ENCODE data around the gene DUT.

Gene DUT

GRCh38 chr15:48289628-48290027 lies 41.6 kb upstream of the DUT start:
- POLR2A ChIA-PET, result no interaction called here
- CTCF ChIA-PET, result no interaction called here
- no peak for DNase-seq (ENCODE audit: extremely low spot score)
- TF ChIP-seq FOXK2 (IDR thresholded peaks at IDR 0.05) (no peak), FOXA1 (IDR thresholded peaks at IDR 0.05) (no peak), ARNT (IDR thresholded peaks at IDR 0.05) (no peak), PKNOX1 (IDR thresholded peaks at IDR 0.05) (no peak), SP1 (IDR thresholded peaks at IDR 0.05) (no peak), ZNF384 (IDR thresholded peaks at IDR 0.05) (no peak), TARDBP (IDR thresholded peaks at IDR 0.05) (no peak), BHLHE40 (IDR thresholded peaks at IDR 0.05; ENCODE audit: borderline replicate concordance) (no peak), ELF4 (IDR thresholded peaks at IDR 0.05) (no peak), HDGF (IDR thresholded peaks at IDR 0.05; ENCODE audit: borderline replicate concordance) (no peak)

- TF ChIP-seq BHLHE40 (IDR thresholded peaks at IDR 0.05; ENCODE audit: borderline replicate concordance) (no peak), SP1 (IDR thresholded peaks at IDR 0.05) (no peak), FOXM1 (IDR thresholded peaks at IDR 0.05; ENCODE audit: borderline replicate concordance) (no peak), FOXK2 (IDR thresholded peaks at IDR 0.05) (no peak), HDGF (IDR thresholded peaks at IDR 0.05; ENCODE audit: borderline replicate concordance) (no peak), FOXA1 (IDR thresholded peaks at IDR 0.05) (no peak), NFRKB (IDR thresholded peaks at IDR 0.05) (no peak), SUZ12 (IDR thresholded peaks at IDR 0.05) (no peak), PKNOX1 (IDR thresholded peaks at IDR 0.05) (no peak), CTBP1 (IDR thresholded peaks at IDR 0.05; ENCODE audit: borderline replicate concordance) (no peak)
- ChIA-PET CTCF (no interaction called here), POLR2A (no interaction called here)
- DNase-seq (ENCODE audit: extremely low spot score), result no peak
Measured at GRCh38 chr15:48292458-48292857, 38.8 kb upstream of the DUT start.

GRCh38 chr15:48297668-48298067 lies 33.6 kb upstream of the DUT start:
- TF ChIP-seq BHLHE40 (IDR thresholded peaks at IDR 0.05; ENCODE audit: borderline replicate concordance), result no peak
- no peak for TF ChIP-seq ZNF384 (IDR thresholded peaks at IDR 0.05)
- no peak for TF ChIP-seq SP1 (IDR thresholded peaks at IDR 0.05)
- TF ChIP-seq NFRKB (IDR thresholded peaks at IDR 0.05), result no peak
- CTCF ChIA-PET, result no interaction called here
- no peak for DNase-seq (ENCODE audit: extremely low spot score)
- POLR2A ChIA-PET, result no interaction called here

GRCh38 chr15:48298914-48299313 lies 32.3 kb upstream of the DUT start:
- POLR2A ChIA-PET, result no interaction called here
- no peak for TF ChIP-seq PKNOX1 (IDR thresholded peaks at IDR 0.05)
- no peak for TF ChIP-seq CTBP1 (IDR thresholded peaks at IDR 0.05; ENCODE audit: borderline replicate concordance)
- no peak for TF ChIP-seq L3MBTL2 (conservative IDR thresholded peaks at IDR 0.05)
- TF ChIP-seq TARDBP (IDR thresholded peaks at IDR 0.05), result no peak
- no peak for TF ChIP-seq FOXK2 (IDR thresholded peaks at IDR 0.05)
- no peak for TF ChIP-seq BHLHE40 (IDR thresholded peaks at IDR 0.05; ENCODE audit: borderline replicate concordance)
- TF ChIP-seq LEF1 (IDR thresholded peaks at IDR 0.05; ENCODE audit: borderline replicate concordance), result no peak
- TF ChIP-seq FOXM1 (IDR thresholded peaks at IDR 0.05; ENCODE audit: borderline replicate concordance), result no peak
- TF ChIP-seq HDGF (IDR thresholded peaks at IDR 0.05; ENCODE audit: borderline replicate concordance), result no peak
- no peak for TF ChIP-seq FOXA1 (IDR thresholded peaks at IDR 0.05)
- no peak for TF ChIP-seq SP1 (IDR thresholded peaks at IDR 0.05)
- TF ChIP-seq SUZ12 (IDR thresholded peaks at IDR 0.05), result no peak
- TF ChIP-seq ARNT (IDR thresholded peaks at IDR 0.05), result no peak
- TF ChIP-seq ELF4 (IDR thresholded peaks at IDR 0.05), result no peak
- TF ChIP-seq ZNF384 (IDR thresholded peaks at IDR 0.05), result no peak
- DNase-seq (ENCODE audit: extremely low spot score), result no peak
- CTCF ChIA-PET, result no interaction called here

- ChIA-PET CTCF (interaction anchor here (0.6 kb wide), 1 partner anchor 180 kb away, joined by 9 read pairs; no protein-coding TSS in a partner anchor), POLR2A (no interaction called here)
- TF ChIP-seq ELF4 (IDR thresholded peaks at IDR 0.05) (no peak), NFRKB (IDR thresholded peaks at IDR 0.05) (no peak)
- no peak for DNase-seq (ENCODE audit: extremely low spot score)
Measured at GRCh38 chr15:48300038-48300437, 31.2 kb upstream of the DUT start.

GRCh38 chr15:48304398-48304797 lies 26.8 kb upstream of the DUT start:
- TF ChIP-seq NFRKB (IDR thresholded peaks at IDR 0.05), result no peak
- no peak for TF ChIP-seq PKNOX1 (IDR thresholded peaks at IDR 0.05)
- no peak for TF ChIP-seq L3MBTL2 (conservative IDR thresholded peaks at IDR 0.05)
- TF ChIP-seq HDGF (IDR thresholded peaks at IDR 0.05; ENCODE audit: borderline replicate concordance), result no peak
- TF ChIP-seq SUZ12 (IDR thresholded peaks at IDR 0.05), result no peak
- TF ChIP-seq SP1 (IDR thresholded peaks at IDR 0.05), result no peak
- TF ChIP-seq TARDBP (IDR thresholded peaks at IDR 0.05), result no peak
- no peak for TF ChIP-seq FOXK2 (IDR thresholded peaks at IDR 0.05)
- no peak for TF ChIP-seq LEF1 (IDR thresholded peaks at IDR 0.05; ENCODE audit: borderline replicate concordance)
- TF ChIP-seq FOXA1 (IDR thresholded peaks at IDR 0.05), result no peak
- no peak for TF ChIP-seq ELF4 (IDR thresholded peaks at IDR 0.05)
- TF ChIP-seq FOXM1 (IDR thresholded peaks at IDR 0.05; ENCODE audit: borderline replicate concordance), result no peak
- no peak for TF ChIP-seq CTBP1 (IDR thresholded peaks at IDR 0.05; ENCODE audit: borderline replicate concordance)
- TF ChIP-seq ARNT (IDR thresholded peaks at IDR 0.05), result no peak
- TF ChIP-seq ZNF384 (IDR thresholded peaks at IDR 0.05), result no peak
- TF ChIP-seq BHLHE40 (IDR thresholded peaks at IDR 0.05; ENCODE audit: borderline replicate concordance), result no peak
- CTCF ChIA-PET, result no interaction called here
- POLR2A ChIA-PET, result no interaction called here
- no peak for DNase-seq (ENCODE audit: extremely low spot score)
